ENCODE data around the gene CMC4.
A peak's percentile ranks its signal among the peaks of the same experiment; 100 is the strongest.

CMC4 gene

DNA sequence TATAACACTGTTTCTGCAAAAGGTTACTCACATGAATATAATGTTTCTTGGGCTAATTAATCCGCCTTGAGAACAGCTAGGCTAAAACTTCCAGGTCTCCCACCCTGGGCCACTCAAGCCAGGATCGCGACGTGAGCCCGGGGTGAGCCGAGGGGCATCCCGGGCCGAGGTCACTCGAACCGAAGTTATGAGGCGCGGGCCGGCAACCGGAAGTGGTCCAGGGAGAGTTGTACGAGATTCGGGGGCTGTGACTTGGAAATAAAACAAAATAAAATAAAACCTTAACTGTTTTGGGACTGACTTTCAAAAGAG, 317 bp downstream of the CMC4 start:
- H3K4me3 ChIP-seq (ENCODE audit: low read depth, low read length): peak overlapping the region; percentile 86
- H3K27ac ChIP-seq: peak overlapping the region; percentile 90
- no peak for DNase-seq
- no peaks in the 10 kb centered on the region for H3K27me3 ChIP-seq (ENCODE audit: insufficient read depth, low read depth, severe bottlenecking)
- TF ChIP-seq, protein P1, sequence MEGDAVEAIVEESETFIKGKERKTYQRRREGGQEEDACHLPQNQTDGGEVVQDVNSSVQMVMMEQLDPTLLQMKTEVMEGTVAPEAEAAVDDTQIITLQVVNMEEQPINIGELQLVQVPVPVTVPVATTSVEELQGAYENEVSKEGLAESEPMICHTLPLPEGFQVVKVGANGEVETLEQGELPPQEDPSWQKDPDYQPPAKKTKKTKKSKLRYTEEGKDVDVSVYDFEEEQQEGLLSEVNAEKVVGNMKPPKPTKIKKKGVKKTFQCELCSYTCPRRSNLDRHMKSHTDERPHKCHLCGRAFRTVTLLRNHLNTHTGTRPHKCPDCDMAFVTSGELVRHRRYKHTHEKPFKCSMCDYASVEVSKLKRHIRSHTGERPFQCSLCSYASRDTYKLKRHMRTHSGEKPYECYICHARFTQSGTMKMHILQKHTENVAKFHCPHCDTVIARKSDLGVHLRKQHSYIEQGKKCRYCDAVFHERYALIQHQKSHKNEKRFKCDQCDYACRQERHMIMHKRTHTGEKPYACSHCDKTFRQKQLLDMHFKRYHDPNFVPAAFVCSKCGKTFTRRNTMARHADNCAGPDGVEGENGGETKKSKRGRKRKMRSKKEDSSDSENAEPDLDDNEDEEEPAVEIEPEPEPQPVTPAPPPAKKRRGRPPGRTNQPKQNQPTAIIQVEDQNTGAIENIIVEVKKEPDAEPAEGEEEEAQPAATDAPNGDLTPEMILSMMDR (IDR thresholded peaks at IDR 0.05; ENCODE audit: low read depth, low read length): no peak
- H3K9me3 ChIP-seq (ENCODE audit: severe bottlenecking): no peaks in the 10 kb centered on the region
- H3K36me3 ChIP-seq: peaks cover 26% of the 10 kb centered on the region

DNA sequence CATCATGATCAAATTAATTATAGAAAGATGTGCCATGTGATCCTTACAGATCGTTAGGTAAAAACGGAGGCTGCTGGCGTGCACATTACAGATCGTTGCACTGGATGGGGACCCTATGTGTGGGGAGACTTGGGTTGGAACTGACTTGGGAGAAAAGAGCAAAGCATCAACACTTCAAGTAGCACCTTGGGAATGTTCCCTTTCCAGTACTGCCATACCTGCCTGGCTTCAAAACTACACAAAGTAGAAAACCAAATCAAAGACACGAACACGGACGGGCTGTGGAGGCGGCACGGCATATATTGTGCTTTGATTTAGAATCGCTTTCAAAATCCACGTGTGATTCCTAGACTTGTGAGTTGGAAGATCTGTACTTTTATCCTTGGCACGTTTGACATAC, 898 bp downstream of the CMC4 start:
- no peaks in the 10 kb centered on the region for H3K27me3 ChIP-seq (ENCODE audit: insufficient read depth, low read depth, severe bottlenecking)
- H3K27ac ChIP-seq: peak overlapping the region; percentile 90
- H3K36me3 ChIP-seq: peaks cover 21% of the 10 kb centered on the region
- DNase-seq: no peak
- TF ChIP-seq, protein P1 (IDR thresholded peaks at IDR 0.05; ENCODE audit: low read depth, low read length): no peak
- no peaks in the 10 kb centered on the region for H3K9me3 ChIP-seq (ENCODE audit: severe bottlenecking)
- H3K4me3 ChIP-seq (ENCODE audit: low read depth, low read length): peak overlapping the region; percentile 86

DNA sequence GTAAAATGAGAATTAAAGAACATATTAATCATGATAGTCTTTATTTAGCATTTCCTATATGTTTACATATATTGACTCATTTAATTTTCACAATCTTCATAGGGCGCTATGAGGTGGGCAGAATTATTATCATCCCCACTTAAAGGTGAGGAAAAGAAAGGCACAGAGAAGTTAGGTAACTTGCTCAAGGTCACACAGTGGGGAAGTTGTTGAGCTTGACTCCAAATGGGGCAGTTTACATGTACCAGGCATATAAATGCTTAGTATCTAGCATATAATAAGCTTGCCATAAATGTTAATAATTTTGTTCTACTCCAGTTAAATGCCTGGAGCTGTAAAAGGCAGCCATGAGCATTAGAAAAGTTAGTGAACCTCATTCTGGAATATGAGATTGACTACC, 1.5 kb downstream of the CMC4 start:
- no peaks in the 10 kb centered on the region for H3K27me3 ChIP-seq (ENCODE audit: insufficient read depth, low read depth, severe bottlenecking)
- H3K9me3 ChIP-seq (ENCODE audit: severe bottlenecking): no peaks in the 10 kb centered on the region
- TF ChIP-seq, protein P1 (IDR thresholded peaks at IDR 0.05; ENCODE audit: low read depth, low read length): no peak
- peaks cover 19% of the 10 kb centered on the region for H3K36me3 ChIP-seq
- no peak overlapping the region for H3K27ac ChIP-seq
- no peak overlapping the region for H3K4me3 ChIP-seq (ENCODE audit: low read depth, low read length)
- no peak for DNase-seq

DNA sequence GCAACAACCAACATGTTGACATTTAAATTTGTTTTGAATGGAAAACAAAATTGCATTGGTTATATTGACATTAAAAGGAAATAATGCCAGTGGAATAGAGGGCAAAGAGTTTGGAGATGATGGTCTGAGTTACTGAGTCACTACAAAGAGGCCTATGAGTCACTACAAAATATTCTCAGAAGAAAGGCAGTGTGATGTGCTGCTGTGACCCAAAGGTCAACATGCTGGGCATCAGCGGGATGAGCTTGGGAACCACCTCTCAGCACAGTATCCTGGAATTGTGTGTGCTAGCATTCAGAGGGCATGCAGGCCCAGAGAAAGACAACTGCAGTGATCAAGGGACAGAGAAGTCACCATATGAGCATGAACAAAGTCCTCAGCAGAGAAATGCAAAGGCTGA, 2.8 kb downstream of the CMC4 start:
- peaks cover 6% of the 10 kb centered on the region for H3K36me3 ChIP-seq
- H3K9me3 ChIP-seq (ENCODE audit: severe bottlenecking): no peaks in the 10 kb centered on the region
- TF ChIP-seq, protein P1 (IDR thresholded peaks at IDR 0.05; ENCODE audit: low read depth, low read length): no peak
- peaks cover 3% of the 10 kb centered on the region for H3K27me3 ChIP-seq (ENCODE audit: insufficient read depth, low read depth, severe bottlenecking)
- no peak overlapping the region for H3K4me3 ChIP-seq (ENCODE audit: low read depth, low read length)
- no peak overlapping the region for H3K27ac ChIP-seq
- no peak for DNase-seq

DNA sequence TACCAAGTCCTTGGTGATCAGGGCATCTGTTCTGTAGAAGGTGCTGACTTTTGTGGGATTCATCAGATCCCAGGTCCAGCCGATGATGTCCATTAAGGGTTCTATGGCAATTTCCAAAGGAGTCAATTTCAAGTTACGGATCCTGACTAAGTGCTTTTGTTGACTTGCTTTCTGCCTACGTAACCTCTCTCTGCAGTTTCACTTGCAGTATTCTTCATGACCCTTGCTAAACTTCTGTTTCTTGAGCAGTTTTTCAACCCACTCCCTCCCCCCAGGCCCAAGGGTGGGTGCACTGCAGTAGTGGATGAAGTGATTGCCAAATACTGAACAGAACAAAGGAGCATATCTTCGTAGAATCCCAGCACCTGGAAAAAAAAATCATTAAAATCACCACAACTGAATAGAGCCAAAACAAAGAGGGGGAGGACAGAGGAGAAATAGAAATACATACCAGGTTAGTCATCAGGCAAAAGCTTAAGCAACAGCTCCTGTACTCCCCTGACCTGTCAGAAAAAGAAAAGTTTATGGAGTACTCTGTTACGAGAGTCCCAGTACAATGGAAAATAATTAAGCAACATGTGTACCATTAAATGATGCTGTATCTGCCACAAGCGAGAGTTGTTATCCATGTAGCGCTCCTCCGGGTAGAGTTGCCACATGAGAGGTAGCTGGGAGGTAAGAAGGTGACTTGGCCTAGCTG, 5.8 kb downstream of the CMC4 start:
- TF ChIP-seq, protein P1 (IDR thresholded peaks at IDR 0.05; ENCODE audit: low read depth, low read length): no peak
- H3K36me3 ChIP-seq: peaks cover 5% of the 10 kb centered on the region; the same call in 1 of the 2 replicates
- H3K27ac ChIP-seq: no peak overlapping the region
- H3K27me3 ChIP-seq (ENCODE audit: insufficient read depth, low read depth, severe bottlenecking): peaks cover 3% of the 10 kb centered on the region
- DNase-seq: no peak
- H3K4me3 ChIP-seq (ENCODE audit: low read depth, low read length): no peak overlapping the region
- no peaks in the 10 kb centered on the region for H3K9me3 ChIP-seq (ENCODE audit: severe bottlenecking)

DNA sequence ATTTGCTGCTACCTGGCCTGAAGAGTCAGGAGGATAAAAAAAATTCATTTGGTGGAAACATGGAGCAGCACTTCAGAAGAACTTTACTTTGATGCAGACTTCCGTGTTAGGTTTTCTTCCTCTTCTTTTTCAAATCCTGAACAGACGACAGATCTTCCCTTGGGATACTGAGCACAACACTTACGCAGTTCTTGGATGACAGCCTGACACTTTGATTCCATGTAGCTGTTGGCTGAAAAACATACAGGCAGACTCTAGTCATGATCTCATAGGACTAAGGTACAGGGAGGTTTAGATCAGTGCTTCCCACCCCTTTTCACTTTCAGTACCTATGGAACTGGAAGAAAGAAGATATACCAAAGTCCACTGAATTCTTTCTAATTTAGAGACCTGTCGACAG, 9.2 kb downstream of the CMC4 start:
- Histone ChIP-seq H3K36me3 (peaks cover 5% of the 10 kb centered on the region; the same call in 1 of the 2 replicates), H3K4me3 (ENCODE audit: low read depth, low read length) (no peak overlapping the region), H3K27ac (no peak overlapping the region), H3K27me3 (ENCODE audit: insufficient read depth, low read depth, severe bottlenecking) (peaks cover 3% of the 10 kb centered on the region), H3K9me3 (ENCODE audit: severe bottlenecking) (no peaks in the 10 kb centered on the region)
- TF ChIP-seq, protein P1 (IDR thresholded peaks at IDR 0.05; ENCODE audit: low read depth, low read length): no peak
- DNase-seq: no peak

All from WERI-Rb-1 (cell line).